ENCODE measurements around the gene ERBB4. TPM values are rescaled to one million over a fixed set of nuclear protein-coding genes. Genes with fewer than 3 reads are reported as not detected.

The ERBB4 gene
- total RNA-seq, 2 donors from 2014 or later, result 1.0 to 32.8 TPM

GRCh38 chr2:212364112-212364985, 174.3 kb downstream of the ERBB4 start:
- Histone ChIP-seq H3K27ac (no peak overlapping the region), H3K27me3 (replicated peaks; ENCODE audit: insufficient read depth) (no peaks in the 10 kb centered on the region), H3K4me1 (replicated peaks) (no peaks in the 10 kb centered on the region), H3K36me3 (no peaks in the 10 kb centered on the region), H3K9me3 (no peaks in the 10 kb centered on the region), H3K4me3 (no peak overlapping the region)
- WGBS, result 60% methylated on average over 3 of the region's 3 CpGs
- intact Hi-C loops (cut with DNase I), result no loop called here
- no peak for TF ChIP-seq POLR2A (IDR thresholded peaks at IDR 0.05)
- TF ChIP-seq POLR2AphosphoS5 (IDR thresholded peaks at IDR 0.05), result no peak
- no peak for TF ChIP-seq CTCF (IDR thresholded peaks at IDR 0.05)
- no peak for DNase-seq (ENCODE audit: low spot score)

GRCh38 chr2:212361174-212361756, 177.3 kb downstream of the ERBB4 start:
- TF ChIP-seq POLR2A (IDR thresholded peaks at IDR 0.05), result no peak
- TF ChIP-seq CTCF (IDR thresholded peaks at IDR 0.05), result no peak
- no peak for TF ChIP-seq POLR2AphosphoS5 (IDR thresholded peaks at IDR 0.05)
- WGBS, result 66% methylated on average over 1 of the region's 1 CpG
- H3K4me3 ChIP-seq, result no peak overlapping the region
- H3K36me3 ChIP-seq, result no peaks in the 10 kb centered on the region
- H3K27ac ChIP-seq, result no peak overlapping the region
- H3K4me1 ChIP-seq (replicated peaks), result no peaks in the 10 kb centered on the region
- intact Hi-C loops (cut with DNase I), result no loop called here
- H3K27me3 ChIP-seq (replicated peaks; ENCODE audit: insufficient read depth), result no peaks in the 10 kb centered on the region
- H3K9me3 ChIP-seq, result no peaks in the 10 kb centered on the region
- DNase-seq (ENCODE audit: low spot score), result no peak

- Histone ChIP-seq H3K4me3 (no peak overlapping the region), H3K27me3 (replicated peaks; ENCODE audit: insufficient read depth) (no peaks in the 10 kb centered on the region), H3K36me3 (no peaks in the 10 kb centered on the region), H3K27ac (no peak overlapping the region), H3K9me3 (no peaks in the 10 kb centered on the region), H3K4me1 (replicated peaks) (no peaks in the 10 kb centered on the region)
- intact Hi-C loops (cut with DNase I), result no loop called here
- no peak for DNase-seq (ENCODE audit: low spot score)
- TF ChIP-seq CTCF (IDR thresholded peaks at IDR 0.05) (no peak), POLR2A (IDR thresholded peaks at IDR 0.05) (no peak), POLR2AphosphoS5 (IDR thresholded peaks at IDR 0.05) (no peak)
Observed at GRCh38 chr2:212360068-212360460, 178.5 kb downstream of the ERBB4 start.

GRCh38 chr2:212359425-212360067, 179.1 kb downstream of the ERBB4 start:
- H3K4me1 ChIP-seq (replicated peaks), result no peaks in the 10 kb centered on the region
- no peaks in the 10 kb centered on the region for H3K9me3 ChIP-seq
- H3K27me3 ChIP-seq (replicated peaks; ENCODE audit: insufficient read depth), result no peaks in the 10 kb centered on the region
- DNase-seq (ENCODE audit: low spot score), result no peak
- TF ChIP-seq CTCF (IDR thresholded peaks at IDR 0.05) (no peak), POLR2AphosphoS5 (IDR thresholded peaks at IDR 0.05) (no peak), POLR2A (IDR thresholded peaks at IDR 0.05) (no peak)
- 34% methylated on average over 3 of the region's 3 CpGs for WGBS
- intact Hi-C loops (cut with DNase I), result no loop called here
- H3K36me3 ChIP-seq, result no peaks in the 10 kb centered on the region
- no peak overlapping the region for H3K27ac ChIP-seq
- no peak overlapping the region for H3K4me3 ChIP-seq

All from prostate gland (tissue), 2 donors.